ENCODE measurements around the gene PPIB.

Gene PPIB

DNA sequence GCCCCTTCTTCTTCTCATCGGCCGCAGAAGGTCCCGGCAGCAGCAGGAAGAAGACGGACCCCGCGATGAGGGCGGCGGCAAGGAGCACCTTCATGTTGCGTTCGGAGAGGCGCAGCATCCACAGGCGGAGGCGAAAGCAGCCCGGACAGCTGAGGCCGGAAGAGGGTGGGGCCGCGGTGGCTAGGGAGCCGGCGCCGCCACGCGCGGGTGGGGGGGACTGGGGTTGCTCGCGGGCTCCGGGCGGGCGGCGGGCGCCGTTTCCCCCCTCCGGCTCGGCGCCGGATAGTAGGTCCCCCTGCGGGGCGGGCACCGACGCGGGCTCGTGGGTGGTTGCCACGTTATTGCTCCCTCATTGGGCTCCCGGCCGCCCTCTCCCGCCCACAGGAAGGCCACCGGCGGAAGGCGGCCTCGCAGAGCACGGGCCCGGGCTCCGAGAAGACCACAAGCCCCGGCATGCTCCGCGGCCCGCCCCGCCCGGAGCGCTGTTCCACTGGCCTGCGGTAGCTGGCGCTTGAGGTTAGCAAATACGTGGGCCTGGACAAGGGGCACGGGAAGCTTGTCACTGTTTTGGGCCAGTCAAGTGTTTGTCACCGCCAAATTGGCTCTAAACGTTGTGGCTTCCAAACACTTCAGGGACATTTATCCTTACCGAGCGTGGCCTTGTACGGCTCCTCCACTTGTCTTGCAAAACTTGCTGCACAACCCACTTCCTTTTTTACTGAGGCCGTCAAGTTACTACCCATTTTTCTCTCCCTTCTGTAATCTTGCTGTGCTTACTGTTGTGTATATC lies at the start of gene PPIB:
PPIB (minus strand) TSS at position 154 of the 790 bp plus-strand sequence; CDS start at position 118, 36 bp downstream.
- DNase-seq, result peak; percentile 96

DNA sequence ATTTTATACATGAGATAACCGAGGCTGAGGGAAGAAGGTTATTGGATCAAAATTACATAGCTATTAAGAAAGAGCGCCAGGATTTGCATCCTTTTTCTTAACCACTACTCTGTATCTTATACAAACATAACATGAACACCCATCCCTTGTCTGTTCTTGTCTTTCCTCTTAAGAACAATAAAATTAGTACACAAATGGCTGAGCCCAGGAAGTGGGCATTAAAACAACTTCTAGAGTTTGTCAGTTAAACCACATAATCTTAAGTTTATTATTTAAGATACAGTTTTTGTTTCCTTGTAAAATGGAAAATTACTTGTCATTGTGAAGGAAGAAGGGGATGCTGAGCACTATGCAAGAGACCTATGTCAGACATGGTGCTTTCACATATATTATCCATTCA lies 48.9 kb upstream of the PPIB start:
- no peak for DNase-seq

DNA sequence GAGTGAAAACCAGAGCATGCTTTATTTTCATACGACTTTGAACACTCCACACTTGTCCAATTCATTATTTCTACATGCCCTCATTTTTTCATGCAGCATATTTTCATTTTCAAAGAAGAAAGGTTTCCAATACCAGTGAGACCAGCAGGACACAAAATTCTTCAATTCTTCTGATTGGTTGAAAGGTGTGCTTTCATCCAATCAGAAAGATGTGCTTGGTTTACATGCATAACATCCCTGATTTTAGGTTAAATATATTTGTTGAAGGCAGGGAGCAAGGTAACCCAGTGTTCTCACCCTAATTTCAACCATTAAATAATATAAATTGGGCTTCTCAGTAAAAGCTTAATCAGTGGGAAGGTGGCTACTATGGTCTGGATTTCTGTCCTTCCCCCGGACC lies 47.5 kb upstream of the PPIB start:
- DNase-seq, result no peak

DNA sequence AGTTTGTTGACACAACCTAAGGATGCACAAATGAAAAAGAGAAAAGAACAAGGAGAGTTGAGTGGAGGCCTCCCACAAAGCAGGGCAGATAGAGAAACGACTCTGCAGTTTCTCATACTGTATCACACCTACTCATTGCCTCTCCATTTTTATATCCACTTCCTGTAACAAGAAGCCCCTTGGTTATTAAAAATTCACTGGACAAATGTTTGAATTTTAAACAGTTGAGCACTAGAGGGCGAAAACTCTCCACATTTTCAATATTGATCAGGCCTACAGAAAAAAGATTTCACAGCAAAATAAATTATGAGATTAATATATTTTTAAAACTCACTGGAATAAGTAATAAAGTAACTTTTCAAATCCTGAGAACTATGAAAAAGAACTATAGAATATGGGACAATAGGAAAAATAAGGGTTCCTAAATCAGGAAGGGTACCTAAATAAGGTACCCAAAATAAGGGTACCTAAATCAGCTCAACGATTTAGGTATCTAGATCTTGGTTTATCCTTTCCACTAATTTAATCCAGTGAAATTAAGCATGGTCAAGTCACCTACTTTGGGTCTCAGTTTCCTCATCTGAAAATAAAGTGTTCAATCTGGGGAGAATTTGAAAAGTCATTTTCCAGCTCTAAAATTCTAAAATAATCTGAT lies 47.0 kb upstream of the PPIB start:
- no peak for DNase-seq

DNA sequence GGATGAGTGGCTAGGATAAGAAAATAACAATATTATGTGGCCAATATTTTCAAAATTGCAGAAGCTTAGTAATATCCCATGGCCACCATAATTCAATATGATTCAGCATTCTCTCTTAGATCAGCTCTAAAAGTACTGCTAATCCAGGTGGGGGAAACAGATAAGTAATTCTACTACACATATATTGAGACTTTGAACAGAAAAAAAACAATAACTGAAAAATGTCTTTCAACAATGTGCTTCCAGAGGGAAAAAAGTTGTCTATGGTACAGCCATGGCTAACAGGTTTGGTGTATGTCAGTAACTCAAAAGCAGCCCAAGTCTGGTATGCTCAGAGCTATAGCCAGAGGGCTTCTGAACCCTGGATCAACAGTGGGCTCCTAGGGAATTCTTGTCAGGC lies 42.4 kb upstream of the PPIB start:
- DNase-seq, result no peak

DNA sequence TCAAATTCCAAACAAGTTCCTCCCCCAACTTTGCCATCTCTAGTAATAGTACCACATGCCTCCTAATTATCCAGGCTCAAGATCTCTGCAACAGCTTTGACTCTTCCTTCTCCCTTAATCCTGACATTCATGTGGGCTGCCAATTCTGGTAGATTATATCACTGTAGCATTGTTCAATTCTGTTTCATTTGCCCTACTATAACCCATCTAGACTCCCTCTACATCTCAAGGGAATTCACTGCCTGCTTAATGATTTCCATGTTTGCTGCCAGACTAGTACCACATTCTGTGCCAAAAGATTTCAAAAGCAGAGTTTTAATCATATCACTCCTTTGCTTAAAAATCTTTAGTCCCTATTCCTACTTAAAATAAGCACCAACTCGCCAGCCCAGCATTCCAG lies 34.6 kb upstream of the PPIB start:
- DNase-seq, result no peak

DNA sequence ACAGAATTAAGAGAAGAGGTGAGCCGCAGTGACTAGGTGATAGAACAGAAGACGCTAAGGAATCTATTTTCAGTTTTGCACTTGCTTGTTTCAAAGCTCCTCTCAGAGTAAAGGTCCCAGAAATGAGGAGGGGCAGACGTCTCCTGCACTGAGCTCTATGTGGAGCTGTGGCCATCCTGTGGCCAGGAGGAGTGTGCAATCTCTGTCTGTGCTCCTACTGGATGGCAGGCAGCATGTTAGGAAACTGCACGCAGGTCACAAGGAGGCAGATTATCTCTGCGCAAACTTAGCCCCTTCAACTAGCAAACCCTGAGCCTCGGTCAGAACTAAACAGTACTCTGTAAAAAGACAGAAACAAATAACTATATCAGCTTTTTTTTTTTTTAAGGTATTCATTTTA lies 31.1 kb upstream of the PPIB start:
- no peak for DNase-seq

DNA sequence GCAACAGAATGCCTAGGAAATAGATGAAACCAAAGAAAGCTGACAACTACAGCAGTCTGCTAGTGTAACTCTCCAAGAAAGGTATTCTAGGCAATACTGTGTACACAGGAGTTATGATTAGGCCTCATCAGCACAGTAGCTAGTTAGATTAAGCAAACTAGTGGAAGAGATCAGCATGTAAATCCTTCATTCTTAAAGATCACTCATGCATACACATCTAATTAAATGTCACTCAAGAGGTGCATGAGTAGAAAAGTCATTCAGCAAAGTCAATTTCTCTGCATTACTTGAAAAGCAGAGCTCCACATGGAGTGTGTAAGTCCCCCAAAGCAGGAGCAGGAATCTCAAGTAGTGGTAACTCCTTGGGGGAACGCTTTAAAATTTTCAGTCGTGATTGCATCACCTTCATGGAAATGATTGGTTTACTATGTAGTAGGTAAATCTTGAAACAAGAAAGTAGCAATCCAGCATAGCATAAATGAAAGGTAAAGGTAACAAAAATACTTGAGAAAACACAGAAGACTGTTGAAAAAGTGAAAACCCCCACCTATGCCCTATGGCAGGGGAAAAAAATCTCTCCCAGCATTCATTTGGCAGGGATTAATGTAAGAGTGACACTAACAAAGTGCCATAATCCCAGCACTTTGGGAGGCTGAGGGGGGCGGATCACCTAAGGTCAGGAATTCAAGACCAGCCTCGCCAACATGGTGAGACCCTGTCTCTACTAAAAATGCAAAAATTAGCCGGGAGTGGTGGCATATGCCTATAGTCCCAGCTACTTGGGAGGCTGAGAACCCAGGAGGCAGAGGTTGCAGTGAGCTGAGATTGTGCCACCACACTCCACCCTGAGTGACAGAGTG lies 29.4 kb upstream of the PPIB start:
- DNase-seq, result no peak

DNA sequence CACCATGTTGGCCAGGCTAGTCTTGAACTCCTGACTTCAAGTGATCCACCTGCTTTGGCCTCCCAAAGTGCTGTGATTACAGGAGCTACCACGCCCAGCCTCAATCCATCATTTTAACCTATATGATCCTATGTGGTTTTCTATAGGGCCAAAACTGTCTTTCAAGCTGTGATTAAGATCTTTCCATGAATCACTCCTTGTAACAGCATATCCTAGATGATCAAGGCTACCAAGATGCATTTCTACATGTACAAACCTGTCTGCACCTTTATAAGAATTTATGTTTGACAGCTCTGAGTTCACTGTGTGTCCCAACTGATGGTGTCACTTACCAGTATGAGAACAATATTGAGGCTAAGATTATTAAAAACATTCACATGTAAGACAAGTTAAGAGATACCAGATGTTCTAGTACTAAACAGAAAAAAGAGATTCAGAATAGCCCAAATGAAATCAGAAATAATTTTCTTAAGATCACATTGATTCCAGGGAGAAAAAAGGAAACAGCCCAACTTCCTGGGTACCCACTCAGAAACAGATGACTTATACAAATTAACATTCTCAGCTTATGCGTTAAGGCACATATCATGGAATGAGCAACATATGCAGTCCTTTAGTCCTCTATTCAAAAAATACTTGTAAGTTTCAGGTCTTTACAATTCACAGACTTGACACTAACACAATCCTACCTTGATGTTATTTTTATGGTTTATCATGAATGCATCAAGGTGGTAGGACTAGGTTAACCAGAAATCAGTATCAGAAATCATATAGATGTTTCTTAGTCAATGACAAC lies 24.8 kb upstream of the PPIB start:
- DNase-seq, result no peak

DNA sequence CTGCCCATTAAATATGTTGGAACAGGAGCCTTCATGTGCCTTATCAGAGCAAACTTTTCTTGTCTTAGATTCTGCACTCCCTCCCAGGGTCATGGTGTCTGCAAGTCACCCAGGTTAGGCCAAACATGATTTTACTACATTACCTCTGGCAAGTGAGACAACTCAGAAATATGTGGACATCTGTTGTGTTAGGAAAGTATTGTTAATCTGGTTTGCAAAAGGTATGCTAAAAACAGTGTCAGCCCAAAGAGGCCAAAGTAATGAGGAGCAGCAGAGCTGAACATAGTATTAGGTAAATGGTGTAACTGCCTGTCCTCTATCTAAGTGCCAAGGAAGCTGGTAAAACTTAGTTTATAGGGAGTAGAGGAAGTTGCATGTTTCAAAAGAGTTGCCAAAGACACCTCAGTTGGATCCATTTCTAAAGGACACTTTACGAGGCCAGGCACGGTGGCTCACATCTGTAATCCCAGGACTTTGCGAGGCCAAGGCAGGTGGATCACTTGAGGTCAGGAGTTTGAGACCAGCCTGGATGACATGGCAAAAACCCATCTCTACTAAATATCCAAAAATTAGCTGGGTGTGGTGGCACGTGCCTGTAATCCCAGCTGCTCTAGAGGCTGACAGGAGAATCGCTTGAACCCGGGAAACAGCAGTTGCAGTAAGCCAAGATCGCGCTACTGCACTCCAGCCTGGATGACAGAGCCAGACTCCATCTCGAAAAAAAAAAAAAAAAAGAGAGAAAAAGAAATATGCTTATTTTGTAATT lies 22.5 kb upstream of the PPIB start:
- no peak for DNase-seq

DNA sequence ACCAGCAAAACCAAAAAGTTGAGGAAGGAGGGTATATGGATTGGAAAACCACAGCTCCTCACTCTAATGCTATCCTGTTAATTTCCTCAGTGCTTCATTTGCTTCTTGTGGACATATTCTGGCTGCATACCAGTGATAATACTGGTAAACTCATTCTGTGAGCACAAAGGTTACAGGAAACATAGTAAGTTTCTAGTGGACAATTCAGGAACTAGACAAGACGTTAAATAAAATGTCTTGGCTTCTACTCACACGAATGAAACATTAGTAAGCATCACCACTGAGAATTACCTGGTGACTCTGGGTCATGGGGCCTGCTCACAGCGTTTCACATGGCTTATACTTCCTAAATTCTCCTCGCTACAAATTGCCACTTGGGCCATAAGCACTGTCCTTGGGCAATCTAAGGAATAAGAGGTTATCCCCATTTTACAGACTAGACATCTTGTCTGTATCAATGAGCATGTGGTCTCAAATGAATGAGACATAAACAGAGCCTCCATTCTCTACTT lies 20.1 kb upstream of the PPIB start:
- no peak for DNase-seq

DNA sequence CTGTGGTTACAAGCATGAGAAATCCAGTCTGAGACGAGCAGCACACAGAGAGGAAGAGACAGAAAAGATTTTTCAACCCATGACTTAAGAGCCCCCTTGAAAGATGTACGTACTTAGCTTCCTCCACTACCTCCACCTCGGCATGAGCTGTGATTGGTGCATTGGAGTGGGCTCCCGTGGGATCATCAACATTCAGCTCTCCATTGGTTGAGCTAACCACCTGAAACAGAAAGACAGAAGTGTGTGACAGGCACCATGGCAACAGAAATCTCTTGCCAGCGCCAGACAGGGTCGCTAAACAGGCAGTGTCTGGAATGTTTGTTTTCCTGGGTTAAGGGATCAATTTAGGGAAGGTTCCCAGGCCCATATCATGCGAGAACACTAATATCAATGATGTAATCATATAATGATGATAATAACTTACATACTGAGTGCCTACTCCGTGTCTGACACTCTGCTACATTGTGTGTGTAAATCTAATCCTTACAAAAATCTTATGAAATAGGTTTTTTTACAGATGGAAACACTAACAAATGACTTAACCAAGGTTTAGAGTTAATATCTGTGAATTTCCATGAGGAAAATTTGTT lies 17.5 kb upstream of the PPIB start:
- DNase-seq, result no peak

DNA sequence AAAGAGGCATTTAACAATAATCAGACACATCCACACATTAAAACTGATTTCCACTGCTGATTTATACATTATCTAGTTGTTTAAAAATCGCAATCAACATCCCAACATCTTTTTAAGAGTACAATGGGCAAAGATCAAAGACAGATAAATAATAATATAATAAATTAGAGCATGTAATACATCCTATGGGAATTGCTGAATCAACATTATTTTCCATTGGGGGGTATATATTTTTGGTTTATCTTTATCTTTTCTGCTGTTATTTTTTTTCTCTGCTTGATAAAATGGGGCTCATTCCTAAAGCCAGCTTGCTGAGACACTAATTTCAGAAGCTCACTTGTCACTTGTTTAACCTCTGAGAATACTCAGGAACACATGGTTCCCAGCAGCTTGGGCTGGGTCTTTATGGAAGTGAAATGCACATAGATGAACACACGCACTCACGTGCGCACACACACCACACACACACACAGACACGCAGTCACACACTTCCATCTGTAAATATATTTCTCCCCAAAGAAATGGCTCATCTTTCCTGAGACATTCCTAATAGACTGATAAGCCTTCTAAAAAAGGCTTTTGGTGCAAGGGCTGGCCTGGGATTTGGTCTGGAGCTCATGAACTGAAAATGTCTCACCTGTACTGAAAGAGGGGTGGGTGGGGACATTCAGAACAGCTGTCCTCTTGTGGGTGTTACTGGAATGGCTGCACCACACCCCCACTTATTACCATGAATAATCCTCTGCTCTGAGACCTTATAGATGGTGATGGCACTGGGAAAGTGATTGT lies 3.5 kb upstream of the PPIB start:
- no peak for DNase-seq

DNA sequence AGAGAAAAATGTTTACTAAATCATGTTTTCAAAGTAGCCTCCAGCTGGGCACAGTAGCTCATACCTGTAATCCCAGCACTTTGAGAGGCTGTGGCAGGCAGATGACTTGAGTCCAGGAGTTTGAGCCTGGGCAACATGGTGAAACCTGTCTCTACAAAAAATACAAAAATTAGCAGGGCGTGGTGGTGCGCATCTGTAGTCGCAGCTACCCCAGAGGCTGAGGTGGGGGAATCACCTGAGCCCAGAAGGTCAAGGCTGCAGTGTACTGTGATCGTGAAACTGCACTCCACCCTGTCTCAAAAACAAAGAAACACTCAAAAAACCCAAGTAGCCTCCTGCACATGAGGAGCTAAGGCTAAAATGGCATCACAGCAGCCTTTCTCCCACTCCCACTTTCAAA lies 1.6 kb upstream of the PPIB start:
- DNase-seq, result no peak

DNA sequence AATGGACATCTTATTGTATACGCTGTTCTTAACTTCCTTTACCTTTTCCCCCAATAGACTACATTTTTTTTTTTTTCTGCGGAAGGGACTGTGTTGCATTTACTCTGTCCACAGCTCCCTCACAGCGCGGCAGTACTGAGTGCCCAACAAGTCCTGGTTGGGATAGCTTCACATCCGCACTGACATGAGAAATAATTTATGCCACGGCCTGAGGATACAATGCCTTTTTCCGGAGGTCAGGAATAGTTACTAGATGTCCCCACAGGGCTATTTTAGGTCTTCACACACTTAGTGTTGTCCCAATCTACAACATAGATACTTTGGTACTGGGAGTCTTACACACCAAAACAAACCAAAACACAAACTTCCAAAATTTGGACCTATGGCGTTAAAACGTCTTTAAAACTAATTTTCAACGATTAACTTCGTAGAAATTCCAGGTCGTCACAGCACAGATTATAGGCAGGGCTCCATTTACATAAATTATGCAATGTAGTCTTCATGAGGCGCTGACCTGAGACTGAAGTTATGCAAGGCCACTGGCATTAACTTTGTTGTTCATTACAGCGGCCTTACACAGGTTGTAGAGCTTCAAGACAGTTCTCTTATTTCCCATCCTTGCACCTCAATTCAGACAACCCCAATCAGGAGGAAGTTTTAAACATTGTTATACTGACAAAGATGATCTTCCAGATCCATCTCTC lies 989 bp upstream of the PPIB start:
- no peak for DNase-seq

DNA sequence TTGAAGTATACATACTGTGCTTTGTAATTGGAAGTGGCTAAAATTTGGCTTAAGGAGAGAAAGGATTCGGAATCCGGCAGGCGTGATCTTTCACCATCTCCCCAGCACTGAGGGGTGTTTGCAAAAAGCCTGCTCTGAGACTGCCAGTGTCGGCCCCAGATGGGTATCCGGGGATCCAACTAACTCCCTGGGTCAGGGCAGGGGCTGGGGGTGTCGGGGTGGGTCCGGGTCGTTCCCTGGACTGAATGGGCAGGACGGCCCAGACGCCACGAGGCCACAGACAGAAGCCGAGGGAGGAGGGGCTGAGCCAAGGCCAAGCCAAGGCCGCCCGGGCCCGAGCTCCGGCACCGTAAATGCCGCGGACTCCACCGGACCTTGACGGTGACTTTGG lies 349 bp downstream of the PPIB start:
- DNase-seq, result no peak

DNA sequence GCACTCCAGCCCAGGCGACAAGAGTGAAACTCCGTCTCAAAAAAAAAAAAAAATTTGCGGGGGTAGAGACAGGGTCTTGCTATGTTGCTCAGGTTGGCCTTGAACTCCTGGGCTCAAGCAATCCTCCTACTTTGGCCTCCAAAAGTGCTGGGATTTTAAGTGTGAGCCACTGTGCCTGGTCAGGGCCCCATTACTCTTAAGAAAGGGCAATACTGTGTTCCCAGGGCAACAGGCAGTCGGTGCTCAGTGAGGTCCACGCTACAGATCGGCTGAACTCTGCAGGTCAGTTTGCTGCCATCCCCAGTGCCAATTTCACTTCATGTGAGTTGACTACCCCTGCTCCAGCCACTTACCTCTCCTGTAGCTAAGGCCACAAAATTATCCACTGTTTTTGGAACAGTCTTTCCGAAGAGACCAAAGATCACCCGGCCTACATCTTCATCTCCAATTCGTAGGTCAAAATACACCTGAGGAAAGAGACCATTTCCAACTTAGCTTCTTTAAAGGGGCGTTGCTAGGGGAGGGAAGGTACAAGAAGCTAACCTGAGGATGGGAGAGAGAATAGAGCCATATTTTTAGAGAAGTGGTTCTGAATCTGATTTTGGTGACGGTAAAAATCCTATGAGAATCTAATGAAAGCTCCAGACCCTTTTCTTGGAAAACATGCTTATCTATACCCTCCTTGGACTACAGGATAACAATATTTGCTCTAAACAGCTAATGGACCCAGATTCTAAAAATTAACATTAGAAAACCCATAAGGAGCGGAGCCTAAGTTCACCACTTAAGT lies 939 bp downstream of the PPIB start:
- DNase-seq, result no peak

DNA sequence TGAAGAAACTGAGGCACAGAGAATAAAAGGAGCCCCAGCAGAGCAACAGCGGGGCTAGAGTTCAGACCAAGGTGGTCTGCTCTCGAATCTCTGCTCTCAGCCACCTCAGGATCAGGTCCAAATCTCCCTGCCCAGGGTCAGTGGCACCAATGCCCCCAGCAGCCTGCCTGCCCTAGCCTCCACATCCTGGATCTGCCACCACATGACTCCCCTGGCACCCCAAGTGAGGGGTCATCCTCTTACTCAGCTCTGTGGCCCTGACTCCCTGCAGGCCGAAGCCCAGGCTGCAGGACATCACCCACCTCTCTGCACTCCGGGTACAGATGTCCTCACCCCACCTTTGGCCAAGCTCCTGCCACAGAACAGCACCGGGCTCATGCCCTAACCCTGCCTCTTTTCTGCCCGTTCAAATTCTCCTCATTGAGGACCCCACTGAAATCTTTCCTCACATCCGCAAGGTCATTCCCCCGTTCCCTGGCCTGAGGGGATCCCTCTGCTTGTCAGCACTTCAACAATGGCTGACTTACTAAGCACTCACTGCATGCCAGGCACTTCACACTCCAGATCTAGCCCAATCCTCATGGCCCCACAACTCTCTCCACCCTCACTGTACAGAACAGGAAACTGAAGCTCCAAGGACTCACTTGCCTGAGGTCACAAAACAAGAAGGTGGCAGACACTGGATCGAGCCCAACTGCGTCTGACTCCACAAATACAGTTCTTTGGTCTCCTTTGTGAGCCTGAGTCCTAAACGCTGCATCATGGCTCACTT lies 4.3 kb downstream of the PPIB start:
- DNase-seq, result no peak
